OCI-LY1 (cell line): ENCODE data around the gene RANBP17.

ENCODE experiments used
- CTCF ChIP-seq: fragments of 200-600 bp; sonication (generic), shearing (Covaris generic); IDR thresholded peaks from 2 replicates; pipeline ENCODE4 v1.5.1; 2017; ENCODE audit warnings: mild to moderate bottlenecking, antibody characterized with exemption, low read length, moderate library complexity, mixed read lengths
- EZH2 ChIP-seq: fragments of 200-600 bp; sonication (generic), shearing (Covaris generic); IDR thresholded peaks from 2 replicates; pipeline ENCODE4 v1.8.0; 2017; ENCODE audit warnings: borderline replicate concordance, mixed run types, mild to moderate bottlenecking, antibody characterized with exemption, low read length, moderate library complexity, mixed read lengths

DNA sequence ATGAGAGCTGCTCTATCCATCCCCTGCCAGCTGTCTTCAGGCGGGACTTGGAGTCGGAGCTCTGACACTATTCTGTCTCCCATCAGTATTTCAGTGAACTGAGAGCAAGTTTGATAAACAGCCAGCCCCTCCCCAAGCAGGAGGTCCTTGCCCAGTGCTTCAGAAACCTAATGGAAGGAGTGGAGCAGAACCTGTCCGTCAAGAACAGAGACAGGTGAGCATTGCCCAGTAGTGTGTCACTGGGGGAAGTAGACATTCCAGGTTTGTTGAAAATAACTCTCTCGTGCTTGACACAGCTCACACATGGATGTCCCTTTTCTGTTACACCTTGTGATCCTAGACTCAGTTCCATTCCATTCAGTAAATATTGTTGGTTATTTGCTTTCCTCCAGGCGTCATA is 434.0 kb downstream of the RANBP17 start:
- TF ChIP-seq CTCF, result no peak
- TF ChIP-seq EZH2, result no peak
